ENCODE results near the gene SMYD3. TPM values are rescaled to one million over a fixed set of nuclear protein-coding genes. Genes with fewer than 3 reads are reported as not detected.

SMYD3 gene
- total RNA-seq, 1 experiment from 2014 or later: 18.7 TPM

DNA sequence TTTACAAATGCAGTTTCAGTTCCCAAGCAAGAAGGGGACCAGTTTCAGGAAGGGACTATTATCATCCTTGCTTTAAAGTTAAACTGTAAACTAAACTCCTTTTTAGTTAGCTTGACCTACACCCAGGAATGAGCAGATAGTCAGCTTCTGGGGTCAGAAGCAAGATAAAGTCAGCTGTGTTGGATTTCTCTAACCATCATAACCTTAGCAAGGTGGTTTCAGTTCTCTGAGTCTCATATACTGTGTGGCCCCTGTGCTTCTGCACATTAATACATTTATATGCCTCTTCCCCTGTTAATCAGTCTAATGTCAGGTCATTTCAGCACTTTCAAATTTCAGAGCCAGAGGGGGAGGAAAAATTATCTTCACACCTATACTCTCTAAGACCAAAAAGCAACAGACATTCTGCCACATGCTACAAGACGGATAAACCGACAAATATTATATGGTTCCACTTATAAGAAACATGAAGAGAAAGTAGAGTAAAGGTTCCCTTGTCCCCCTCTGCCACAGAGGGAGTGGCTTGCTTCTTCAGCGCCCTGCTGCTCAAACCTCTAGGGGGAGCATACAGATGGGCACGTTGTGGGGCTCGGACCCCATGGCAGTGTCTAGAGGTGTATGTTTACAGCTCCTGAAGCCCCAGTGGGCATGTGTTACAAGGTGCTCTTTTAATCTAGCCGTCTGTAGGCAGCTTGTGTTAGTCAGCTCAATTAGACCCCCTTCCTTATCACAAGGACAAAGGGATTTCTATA is 89.1 kb downstream of the SMYD3 start:
- DNase-seq (ENCODE audit: low read depth): no peak

DNA sequence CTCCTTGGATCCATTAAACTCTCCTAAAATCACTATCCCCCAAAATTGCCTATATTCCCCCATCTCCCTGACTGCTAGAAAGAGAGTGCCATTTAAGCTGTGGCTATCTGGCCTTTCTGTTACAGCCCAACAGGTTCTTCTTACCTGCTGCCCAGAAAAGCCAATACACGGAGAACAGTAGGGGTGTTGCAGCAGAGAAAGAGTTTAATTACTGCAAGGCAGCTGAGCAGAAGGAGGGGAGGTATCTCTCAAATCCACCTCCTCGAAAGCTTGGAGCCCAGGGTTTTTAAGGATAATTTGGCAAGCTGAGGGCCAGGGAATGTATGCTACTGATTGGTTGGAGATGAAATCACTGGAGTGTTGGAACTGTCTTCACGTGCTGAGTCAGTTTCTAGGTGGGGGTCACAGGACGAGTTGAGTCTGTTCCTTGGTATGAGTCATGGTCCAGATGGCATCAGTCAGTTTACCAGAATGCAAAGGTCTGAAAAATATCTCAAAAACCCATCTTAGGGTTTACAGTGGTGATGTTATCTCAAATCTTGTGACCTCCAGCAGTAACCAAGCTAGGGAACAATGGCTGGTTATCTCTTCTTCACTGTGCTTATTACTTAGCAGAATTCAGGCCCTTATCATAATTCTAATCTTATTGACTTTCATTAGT is 89.8 kb downstream of the SMYD3 start:
- DNase-seq (ENCODE audit: low read depth): peak; percentile 51

DNA sequence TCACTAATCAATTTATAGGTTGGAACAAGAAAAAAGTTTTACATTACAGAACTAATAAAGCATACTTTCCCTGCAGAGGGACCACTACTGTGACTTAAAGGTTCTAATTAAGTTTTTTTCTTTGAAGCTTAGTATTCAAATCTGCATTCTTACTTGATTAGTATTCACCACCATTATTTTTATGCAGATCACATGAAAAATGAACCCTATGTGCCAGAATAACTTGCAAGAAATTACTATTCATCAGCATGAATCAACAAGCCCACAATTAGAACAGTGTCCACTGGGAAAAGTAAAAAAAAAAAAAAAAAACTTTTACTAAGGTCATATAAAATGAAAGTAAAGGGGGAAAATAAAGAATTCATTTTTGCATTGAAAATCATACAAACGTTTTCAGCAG is 90.8 kb downstream of the SMYD3 start:
- DNase-seq (ENCODE audit: low read depth): no peak

DNA sequence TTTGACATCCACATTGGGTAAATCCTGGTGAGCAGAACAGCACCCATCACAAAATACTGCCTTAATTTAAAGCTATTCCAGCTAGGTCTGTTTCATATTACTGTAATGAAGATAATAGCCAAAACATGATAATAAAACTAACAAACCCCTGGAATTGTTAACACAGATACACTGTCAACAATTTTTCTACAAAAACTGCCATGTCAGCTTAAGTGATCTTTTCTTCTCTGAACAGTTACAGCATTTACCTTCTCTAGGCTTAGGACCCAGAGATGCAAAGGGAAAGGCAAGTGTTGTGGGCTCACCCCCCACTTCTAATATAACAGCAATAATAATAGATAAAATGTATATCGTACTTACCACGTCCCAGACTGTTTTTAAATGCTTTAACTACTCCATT is 92.1 kb downstream of the SMYD3 start:
- DNase-seq (ENCODE audit: low read depth): no peak

DNA sequence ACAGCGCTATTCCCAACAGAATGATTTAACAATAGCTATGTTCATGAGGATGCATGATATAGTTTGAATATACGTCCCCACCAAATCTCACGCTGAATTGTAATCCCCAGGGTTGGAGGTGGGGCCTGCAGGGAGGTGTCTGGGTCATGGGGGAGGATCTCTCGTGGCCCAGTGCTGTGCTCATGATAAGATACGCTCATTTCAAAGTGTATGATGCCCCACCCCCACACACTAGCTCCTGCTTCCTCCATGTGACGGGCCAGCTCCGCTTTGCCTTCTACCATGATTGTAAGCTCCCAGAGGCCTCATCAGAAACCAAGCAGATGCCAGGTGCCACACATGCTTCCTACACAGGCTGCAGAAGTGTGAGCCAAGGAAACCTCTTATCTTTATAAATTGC is 93.6 kb downstream of the SMYD3 start:
- no peak for DNase-seq (ENCODE audit: low read depth)

DNA sequence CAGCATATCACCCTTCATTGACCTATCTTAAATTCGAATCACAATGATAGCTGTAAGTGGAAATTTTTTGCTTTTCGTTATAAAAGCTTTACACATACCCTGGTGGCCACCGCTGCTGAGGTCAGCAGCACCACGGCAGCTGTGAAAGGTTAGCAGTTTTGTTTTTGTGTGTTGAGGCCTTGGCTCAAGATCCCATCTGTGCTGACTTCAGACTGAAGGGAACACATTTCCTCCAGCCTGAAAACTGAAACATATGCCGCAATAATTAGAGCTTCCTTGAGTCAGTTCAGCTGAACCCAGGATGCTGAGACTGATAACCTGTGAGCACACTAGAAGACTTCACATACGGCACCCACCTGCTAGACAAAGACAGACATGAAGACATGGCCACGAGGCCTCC is 103.0 kb downstream of the SMYD3 start:
- DNase-seq (ENCODE audit: low read depth): no peak

DNA sequence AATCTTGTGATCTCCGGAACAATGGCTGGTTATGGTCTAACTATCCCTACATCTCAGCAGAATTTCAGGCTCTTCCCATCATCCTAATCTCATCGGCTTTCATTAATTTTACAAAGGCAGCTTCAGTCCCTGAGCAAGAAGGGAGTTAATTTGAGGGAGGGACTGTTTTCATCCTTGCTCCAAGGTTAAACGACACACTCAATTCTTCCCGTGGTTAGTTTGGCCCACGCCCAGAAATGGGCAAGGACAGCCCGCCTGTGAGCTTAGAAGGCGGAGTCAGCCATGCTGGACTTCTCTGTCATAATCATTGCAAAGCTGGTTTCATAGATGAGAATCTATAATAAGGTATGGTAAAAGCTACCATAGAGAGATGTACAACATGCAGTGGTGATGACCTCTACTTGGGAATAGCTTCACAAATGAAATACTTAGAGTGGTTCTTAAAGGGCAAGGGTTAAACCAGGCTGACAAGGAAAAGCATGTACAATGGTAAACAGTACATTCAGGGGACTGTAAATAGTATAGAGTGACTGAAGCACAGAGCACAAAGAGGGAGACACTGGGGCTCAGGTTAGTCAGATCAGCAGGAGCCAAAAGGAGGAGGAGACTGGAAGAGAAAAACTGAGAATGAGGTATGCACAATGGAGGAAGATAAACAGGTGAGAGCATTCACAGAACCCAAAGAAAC is 108.8 kb downstream of the SMYD3 start:
- DNase-seq (ENCODE audit: low read depth): no peak

DNA sequence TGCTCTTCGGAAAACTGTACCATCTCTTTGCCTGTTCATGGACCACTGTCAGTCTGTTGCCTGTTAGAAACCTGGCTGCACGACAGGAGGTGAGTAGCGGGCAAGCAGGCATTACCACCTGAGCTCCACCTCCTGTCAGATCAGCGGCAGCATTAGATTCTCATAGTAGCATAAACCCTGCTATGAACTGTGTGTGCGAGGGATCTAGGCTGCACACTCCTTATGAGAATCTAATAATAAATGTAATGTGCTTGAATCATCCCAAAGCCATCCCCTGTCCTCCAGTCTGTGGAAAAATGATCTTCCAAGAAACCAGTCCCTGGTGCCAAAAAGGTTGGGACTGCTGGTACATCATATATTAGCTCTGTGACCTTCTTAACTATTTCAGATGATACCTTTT is 110.0 kb downstream of the SMYD3 start:
- DNase-seq (ENCODE audit: low read depth): no peak

DNA sequence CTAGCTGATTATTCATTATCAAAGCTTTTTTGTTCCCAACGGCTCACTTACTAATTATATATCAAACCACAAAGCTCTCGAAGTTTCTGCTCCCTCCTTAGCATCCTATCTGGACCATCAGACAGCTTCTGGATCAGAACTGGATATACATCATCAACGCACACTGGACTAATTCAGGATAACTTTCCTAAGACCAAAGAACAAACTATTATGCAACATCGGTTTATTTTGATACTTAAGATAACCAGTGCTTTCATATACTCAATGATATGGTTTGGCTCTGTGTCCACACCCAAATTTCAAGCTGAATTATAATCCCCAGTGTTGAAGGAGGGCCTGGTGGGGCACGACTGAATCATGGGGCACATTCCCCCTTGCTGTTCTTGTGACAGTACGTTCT is 110.8 kb downstream of the SMYD3 start:
- DNase-seq (ENCODE audit: low read depth): no peak

DNA sequence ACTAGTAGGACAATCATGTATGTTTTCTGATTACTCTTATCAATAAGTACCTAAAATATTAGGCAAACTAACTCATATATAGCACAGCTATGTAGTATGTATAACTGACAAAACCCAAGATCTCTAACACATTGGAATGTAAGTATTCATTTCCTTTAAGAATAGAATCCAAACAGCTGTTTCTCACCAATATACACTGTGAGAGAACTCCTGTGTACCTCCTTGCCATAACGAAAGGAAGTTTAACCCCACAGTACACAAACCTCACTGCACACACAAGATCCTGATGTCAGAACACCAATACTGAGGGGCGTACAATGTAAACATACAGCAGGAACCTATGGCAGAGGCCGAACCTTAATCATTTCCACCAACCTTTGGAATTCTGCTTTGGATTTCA is 113.0 kb downstream of the SMYD3 start:
- DNase-seq (ENCODE audit: low read depth): no peak

DNA sequence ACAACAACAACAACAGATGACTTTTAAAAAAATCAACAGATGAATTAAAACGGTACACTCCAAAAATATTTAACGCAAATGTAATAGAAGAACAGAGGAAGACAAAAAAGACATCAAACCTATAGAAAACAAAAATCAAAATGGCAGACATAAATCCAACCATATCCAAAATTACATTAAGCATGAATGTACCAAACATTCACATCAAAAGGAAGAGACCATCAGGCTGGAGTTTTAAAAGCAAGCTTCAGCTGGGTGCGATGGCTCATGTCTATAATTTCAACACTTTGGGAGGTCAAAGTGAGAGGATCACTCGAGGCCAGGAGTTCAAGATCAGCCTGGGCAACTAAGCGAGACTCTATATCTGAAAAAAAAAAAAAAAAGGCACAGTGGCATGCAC is 116.2 kb downstream of the SMYD3 start:
- DNase-seq (ENCODE audit: low read depth): no peak

DNA sequence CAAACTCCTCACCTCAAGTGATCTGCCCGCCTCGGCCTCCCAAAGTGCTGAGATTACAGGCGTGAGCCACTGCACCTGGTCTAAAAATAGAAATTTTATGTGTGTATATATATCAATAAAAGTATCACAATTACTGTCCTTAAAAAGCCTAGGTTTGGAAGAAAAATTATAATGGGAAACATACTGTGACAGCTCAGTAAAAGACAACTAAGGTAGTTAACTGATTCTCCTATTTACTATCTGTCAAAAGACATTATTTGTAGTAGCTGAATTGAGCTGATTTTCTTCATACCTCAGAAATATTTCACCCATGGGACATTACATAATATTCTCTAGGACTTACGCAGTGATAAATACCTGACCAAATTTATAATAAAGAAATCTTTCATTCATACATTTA is 122.5 kb downstream of the SMYD3 start:
- DNase-seq (ENCODE audit: low read depth): no peak

DNA sequence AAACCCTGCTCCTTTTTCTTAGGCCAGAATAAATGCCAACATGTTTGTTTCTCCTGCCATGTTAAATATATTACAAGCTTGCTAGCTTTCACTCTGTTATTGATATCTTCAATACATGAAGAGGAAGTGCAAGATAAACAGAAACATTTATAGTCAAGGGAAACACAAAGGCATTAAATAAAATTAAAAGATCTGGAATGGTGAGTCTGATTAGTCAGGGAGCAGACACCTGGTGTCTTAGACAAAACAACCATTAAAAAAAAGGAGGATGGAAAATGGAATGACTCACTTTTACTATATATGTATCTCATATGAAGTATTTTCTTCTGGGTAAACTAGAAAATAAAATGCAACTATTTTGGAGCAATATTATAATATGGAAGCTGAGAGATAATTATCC is 123.3 kb downstream of the SMYD3 start:
- DNase-seq (ENCODE audit: low read depth): no peak

DNA sequence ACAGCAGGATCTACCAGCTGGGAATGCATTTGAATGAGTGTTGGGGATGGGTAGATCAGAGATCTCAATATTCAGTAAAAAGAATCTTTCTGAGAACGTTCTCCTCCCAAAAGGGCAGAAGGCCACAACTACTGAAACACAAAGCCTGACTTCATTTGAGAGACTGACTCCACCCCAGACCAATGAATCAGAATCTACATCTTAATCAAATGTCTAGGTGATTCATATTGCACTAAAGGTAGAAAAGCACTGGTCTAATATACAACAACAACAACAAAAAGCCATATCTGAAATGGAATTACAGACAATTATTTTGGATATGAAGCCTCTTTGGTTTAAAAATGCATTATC is 123.9 kb downstream of the SMYD3 start:
- DNase-seq (ENCODE audit: low read depth): peak; percentile 13

DNA sequence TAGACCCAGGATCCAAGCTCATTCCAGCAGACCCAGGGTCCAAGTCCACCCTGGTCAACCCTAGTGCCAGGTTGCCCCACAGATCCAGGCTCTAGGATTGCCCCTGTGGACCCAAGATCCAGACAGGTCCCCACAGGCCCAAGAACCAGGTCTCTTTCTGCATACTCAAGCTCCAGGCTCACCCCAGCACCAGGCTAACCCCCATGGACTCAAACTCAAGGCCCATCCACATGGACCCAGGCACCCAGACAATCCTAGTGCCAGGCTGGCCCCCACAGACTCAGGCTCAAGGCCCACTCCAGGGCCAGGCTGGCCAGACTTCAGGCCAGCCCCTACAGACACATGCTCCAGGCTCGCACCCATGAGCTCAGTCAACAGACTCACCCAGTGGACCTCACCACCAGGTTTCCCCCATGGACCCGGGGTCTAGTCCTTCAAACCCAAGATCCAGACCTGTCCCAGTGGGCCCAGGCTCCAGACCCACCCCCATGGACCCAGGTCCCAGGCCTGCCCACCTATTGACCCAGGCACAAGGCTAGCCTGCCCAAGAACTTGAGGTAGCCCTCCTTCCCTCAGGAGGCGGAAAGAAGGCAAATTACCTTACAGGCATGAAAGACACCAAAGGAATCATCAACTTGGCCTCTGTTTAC is 124.4 kb downstream of the SMYD3 start:
- no peak for DNase-seq (ENCODE audit: low read depth)

DNA sequence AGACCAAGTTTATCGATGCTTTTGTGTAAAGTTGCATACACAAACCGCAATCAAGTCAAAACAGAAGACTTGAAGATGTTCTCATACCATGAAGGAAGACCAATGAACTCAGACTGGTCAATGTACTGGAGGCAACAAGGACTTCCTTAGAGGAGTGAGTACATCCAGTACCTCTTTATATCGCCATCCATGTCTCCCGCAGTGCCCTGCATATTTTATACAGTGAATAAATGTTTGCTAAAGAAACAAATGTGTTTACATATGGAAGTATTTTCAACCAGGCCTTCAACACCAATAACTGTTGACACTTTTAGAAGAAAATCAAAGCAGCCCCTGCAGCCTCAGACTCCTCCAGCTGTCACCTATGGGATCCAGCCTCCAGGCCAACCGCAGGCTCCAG is 125.6 kb downstream of the SMYD3 start:
- DNase-seq (ENCODE audit: low read depth): no peak

DNA sequence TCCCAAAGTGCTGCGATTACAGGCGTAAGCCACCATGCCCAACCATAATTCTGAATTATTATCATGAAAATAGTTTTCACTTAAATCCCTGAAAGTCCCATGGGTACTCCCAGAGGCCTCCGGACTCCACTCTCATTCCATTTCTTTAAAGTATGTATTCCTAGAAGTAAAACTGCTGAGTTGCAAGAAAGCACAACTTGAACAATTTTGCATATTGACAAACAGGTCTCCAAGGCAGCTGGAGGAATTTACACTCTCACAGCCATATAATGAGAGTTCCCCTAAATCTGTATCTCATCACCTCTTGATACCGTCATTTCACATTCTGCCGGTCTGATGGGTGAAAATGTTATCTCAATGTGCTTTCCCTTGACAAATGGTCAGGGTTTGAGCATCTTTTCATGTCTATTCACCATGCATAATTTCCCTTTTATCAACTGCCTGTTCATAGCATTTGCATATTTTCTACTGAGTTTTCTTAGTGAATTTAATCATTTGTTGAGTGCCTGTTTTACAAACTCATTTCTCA is 129.4 kb downstream of the SMYD3 start:
- DNase-seq (ENCODE audit: low read depth): no peak

DNA sequence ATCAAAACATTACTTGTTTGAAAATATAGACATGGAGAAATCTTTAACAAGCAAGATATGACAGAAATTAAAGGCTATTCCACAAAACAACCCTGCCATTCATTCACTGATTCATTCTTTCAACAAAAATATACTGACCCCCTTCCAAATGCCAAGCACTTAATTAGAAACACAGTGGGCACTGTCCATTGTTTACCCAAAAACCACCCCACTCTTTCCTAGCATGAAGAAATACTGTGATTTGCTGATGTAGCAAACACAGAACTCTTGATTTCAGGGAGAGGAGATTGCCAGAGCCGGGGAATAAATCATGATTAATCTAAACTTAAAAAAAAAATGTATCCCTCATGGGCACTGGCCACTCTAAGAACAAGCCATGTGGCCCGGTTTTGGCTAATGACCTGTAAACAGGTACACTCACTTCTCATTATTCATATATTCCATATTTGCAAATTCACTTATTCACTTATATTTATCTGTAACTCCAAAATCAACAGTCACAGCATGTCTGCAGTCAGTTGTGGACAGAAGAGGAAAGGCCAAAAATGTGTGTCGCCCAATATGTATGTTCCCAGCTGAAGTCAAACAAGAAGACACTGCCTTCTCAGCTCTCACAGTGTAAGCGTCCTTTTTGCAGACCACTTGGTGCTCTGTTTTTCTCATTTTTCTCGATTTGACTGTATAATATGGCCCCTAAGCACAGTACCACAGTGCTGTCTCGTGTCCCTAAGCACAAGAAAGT is 133.1 kb downstream of the SMYD3 start:
- DNase-seq (ENCODE audit: low read depth): no peak

DNA sequence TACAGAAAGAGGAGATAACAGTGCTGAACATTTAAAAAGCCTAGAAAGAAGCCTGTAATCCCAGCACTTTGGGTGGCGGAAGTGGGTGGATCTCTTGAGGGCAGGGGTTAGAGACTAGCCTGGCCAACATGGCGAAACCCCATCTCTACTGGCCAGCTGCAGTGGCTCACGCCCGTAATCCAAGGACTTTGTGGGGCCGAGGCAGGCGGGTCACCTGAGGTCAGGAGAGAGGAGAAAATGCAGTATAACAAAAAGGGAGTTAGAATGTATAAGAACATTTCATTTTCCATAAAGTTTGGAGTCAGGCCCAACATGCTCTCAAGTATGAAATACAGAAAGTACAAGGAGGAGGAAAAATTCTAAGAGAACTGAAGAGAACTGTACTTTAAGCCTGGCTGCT is 134.5 kb downstream of the SMYD3 start:
- DNase-seq (ENCODE audit: low read depth): no peak

DNA sequence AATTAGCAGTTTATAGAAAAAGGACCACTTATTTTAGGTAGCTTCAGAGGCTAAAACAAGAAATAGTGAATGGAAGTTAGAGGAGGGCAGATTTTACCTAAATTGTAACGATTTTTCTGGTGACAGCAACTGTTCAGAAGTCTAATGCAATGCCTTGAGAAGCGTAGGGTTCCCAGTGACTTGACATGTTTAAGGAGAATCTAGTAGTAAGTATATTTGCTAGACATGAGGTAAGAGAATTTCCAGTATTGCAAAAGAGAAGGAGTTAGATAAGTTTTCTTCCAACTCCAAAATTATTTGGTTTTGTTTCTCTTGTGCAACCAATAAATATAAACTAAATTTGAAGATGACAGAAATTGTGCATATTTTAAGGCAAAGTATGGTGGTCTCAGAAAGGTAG is 140.0 kb downstream of the SMYD3 start:
- DNase-seq (ENCODE audit: low read depth): no peak

DNA sequence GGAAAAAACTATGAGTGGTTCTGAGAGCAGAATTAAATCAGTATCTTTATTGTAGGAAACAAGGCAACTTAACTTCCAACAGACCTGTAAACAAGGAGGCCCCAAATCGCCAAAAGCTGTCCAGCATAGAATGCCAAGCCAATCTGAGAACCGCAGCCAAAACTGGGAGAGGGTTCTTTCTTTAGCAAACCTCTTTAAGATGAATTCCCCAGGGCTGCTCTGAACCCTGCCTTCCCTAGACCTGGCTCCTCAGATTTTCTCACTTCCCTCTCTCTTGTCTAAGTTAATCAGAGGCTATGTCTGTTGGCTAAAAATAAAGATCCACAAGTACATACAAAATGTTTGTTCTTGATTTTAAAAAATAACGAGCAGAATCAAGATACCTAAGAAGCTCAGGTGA is 141.4 kb downstream of the SMYD3 start:
- no peak for DNase-seq (ENCODE audit: low read depth)
